Esophagus muscularis mucosa (tissue), 4 donors: ENCODE results near the gene TLR8.

Experiments
- CTCF ChIP-seq, 3 experiments: fragments of 200-600 bp in 2 of 3; fragments of 450-650 bp in 1 of 3; sonication (generic) in 2 of 3; IDR thresholded peaks; one replicate each; pipeline ENCODE4 v1.5.1; 2017 to 2019; ENCODE audit warnings: antibody characterized with exemption in 3 of 3, mild to moderate bottlenecking in 2 of 3, moderate library complexity in 1 of 3
- EP300 ChIP-seq: sonication (generic); formaldehyde crosslinking; IDR thresholded peaks from one replicate; pipeline ENCODE4 v1.6.1; 2017; ENCODE audit warnings: antibody characterized with exemption
- POLR2A ChIP-seq: fragments of 450-650 bp; IDR thresholded peaks from one replicate; pipeline ENCODE4 v1.6.1; 2017; ENCODE audit warnings: antibody characterized with exemption, moderate library complexity, mild to moderate bottlenecking, low read depth
- POLR2AphosphoS5 ChIP-seq, 2 donors: sonication (generic); formaldehyde crosslinking; IDR thresholded peaks; one replicate each; pipeline ENCODE4 v1.6.1; 2017; ENCODE audit warnings: antibody characterized with exemption in 2 of 2

DNA sequence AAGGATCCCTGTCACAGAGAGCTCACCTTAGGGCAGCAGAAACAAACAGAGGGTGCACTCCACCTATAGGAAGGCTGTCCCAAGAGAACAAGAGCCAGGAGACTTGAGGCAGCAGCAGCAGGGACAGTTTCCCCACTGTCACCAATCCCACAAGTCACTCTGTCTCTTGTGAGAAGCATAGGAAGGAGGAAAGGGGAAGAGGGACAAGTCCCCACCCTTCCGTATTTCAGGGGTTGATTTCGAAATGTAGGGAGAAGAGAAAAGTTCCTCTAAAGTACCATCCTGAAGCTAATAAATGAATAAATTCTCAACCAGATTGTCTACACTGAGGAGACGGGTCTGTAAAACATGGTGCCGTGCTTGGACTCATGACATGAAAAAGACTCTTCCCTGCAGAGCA is 9.5 kb upstream of the TLR8 start:
- TF ChIP-seq CTCF (IDR thresholded peaks at IDR 0.05): no peak
- no peak for TF ChIP-seq POLR2A
- TF ChIP-seq POLR2AphosphoS5 (IDR thresholded peaks at IDR 0.05): no peak
- TF ChIP-seq EP300: no peak
